WTC11 (cell line): ENCODE data around the gene NAP1L5. TPM values are rescaled to one million over a fixed set of nuclear protein-coding genes. Genes with fewer than 3 reads are reported as not detected.
A peak's percentile ranks its signal among the peaks of the same experiment; 100 is the strongest.

Experiments used
- ATAC-seq: fragments of 200-7000 bp; cut with Tn5 transposase; 2 replicates; pipeline ENCODE4 v1.10.0; 2021; ENCODE audit warnings: mild to moderate bottlenecking, moderate library complexity
- CTCF ChIA-PET: fragments of 300-600 bp; sonication (Branson Sonifier 250); formaldehyde crosslinking; loops from one replicate; lab custom pipeline; 2021; ENCODE audit warnings: antibody characterized with exemption; lab: Charles Lee
- POLR2A ChIA-PET: fragments of 350-600 bp; sonication (Branson Sonifier 250); formaldehyde crosslinking; loops from one replicate; lab custom pipeline; 2021; ENCODE audit warnings: antibody characterized with exemption; lab: Charles Lee
- DNase-seq: peaks from one replicate; pipeline ENCODE4 v3.0.0; 2021; ENCODE audit warnings: low spot score
- H3K27ac Mint-ChIP-seq: 2 replicates; pipeline ENCODE4 v1.8.0; 2021; ENCODE audit warnings: mixed read lengths
- H3K27me3 Mint-ChIP-seq: 2 replicates; pipeline ENCODE4 v1.8.0; 2021; ENCODE audit warnings: low read depth, mild to moderate bottlenecking, moderate library complexity, mixed read lengths
- H3K36me3 Mint-ChIP-seq: 2 replicates; pipeline ENCODE4 v1.8.0; 2021; ENCODE audit warnings: mixed read lengths
- H3K4me1 Mint-ChIP-seq: 2 replicates; pipeline ENCODE4 v1.8.0; 2022; ENCODE audit warnings: mixed read lengths
- H3K4me3 Mint-ChIP-seq: 2 replicates; pipeline ENCODE4 v1.8.0; 2021; ENCODE audit warnings: mild to moderate bottlenecking, moderate library complexity, mixed read lengths
- H3K9me3 Mint-ChIP-seq: 2 replicates; pipeline ENCODE4 v1.8.0; 2021; ENCODE audit warnings: mixed read lengths
- ATF3 ChIP-seq: sonication (generic); formaldehyde crosslinking; conservative IDR thresholded peaks from 2 replicates; pipeline ENCODE4 v1.8.1; 2022; ENCODE audit warnings: mild to moderate bottlenecking, missing genetic modification reagents
- CBFB ChIP-seq: sonication (generic); formaldehyde crosslinking; IDR thresholded peaks from 2 replicates; pipeline ENCODE4 v1.8.1; 2022; ENCODE audit warnings: mild to moderate bottlenecking, low read depth, missing genetic modification reagents
- CDX4 ChIP-seq: fragments of 250-450 bp; sonication (Bioruptor Pico); IDR thresholded peaks from 2 replicates; pipeline ENCODE4 v1.9.0; 2021; ENCODE audit warnings: moderate library complexity, mild to moderate bottlenecking, inconsistent platforms, borderline replicate concordance
- CTCF ChIP-seq: fragments of 200-600 bp; IDR thresholded peaks from 2 replicates; pipeline ENCODE4 v1.8.0; 2022; ENCODE audit warnings: antibody characterized with exemption
- E2F5 ChIP-seq: sonication (generic); formaldehyde crosslinking; IDR thresholded peaks from 2 replicates; pipeline ENCODE4 v1.8.1; 2022; ENCODE audit warnings: mild to moderate bottlenecking, moderate library complexity, missing genetic modification reagents
- ELF4 ChIP-seq: sonication (generic); formaldehyde crosslinking; IDR thresholded peaks from 2 replicates; pipeline ENCODE4 v1.8.1; 2022; ENCODE audit warnings: low read depth, mild to moderate bottlenecking, moderate library complexity, missing genetic modification reagents
- EMX1 ChIP-seq: fragments of 250-450 bp; sonication (Bioruptor Pico); IDR thresholded peaks from 2 replicates; pipeline ENCODE4 v1.8.0; 2021; ENCODE audit warnings: mild to moderate bottlenecking
- FOXP4 ChIP-seq: sonication (generic); formaldehyde crosslinking; IDR thresholded peaks from 2 replicates; pipeline ENCODE4 v1.8.0; 2022; ENCODE audit warnings: mild to moderate bottlenecking, missing genetic modification reagents
- GABPB1 ChIP-seq: sonication (generic); formaldehyde crosslinking; IDR thresholded peaks from 2 replicates; pipeline ENCODE4 v1.8.1; 2023; ENCODE audit warnings: mild to moderate bottlenecking, missing genetic modification reagents
- GTF2I ChIP-seq: fragments of 250-450 bp; sonication (Bioruptor Pico); conservative IDR thresholded peaks from 2 replicates; pipeline ENCODE4 v1.4.0; 2021; ENCODE audit warnings: mild to moderate bottlenecking
- HMGA2 ChIP-seq: fragments of 250-450 bp; sonication (Bioruptor Pico); IDR thresholded peaks from 2 replicates; pipeline ENCODE4 v1.4.0; 2021; ENCODE audit warnings: mild to moderate bottlenecking, moderate library complexity
- IRF2 ChIP-seq: sonication (generic); formaldehyde crosslinking; IDR thresholded peaks from 2 replicates; pipeline ENCODE4 v1.8.0; 2022; ENCODE audit warnings: low read depth, missing genetic modification reagents, borderline replicate concordance
- NFE2L1 ChIP-seq: sonication (generic); formaldehyde crosslinking; IDR thresholded peaks from 2 replicates; pipeline ENCODE4 v1.8.1; 2023; ENCODE audit warnings: missing genetic modification reagents
- NFYB ChIP-seq: sonication (generic); formaldehyde crosslinking; conservative IDR thresholded peaks from 2 replicates; pipeline ENCODE4 v1.8.0; 2022; ENCODE audit warnings: low read depth, missing genetic modification reagents
- NR2C2 ChIP-seq: sonication (generic); formaldehyde crosslinking; IDR thresholded peaks from 2 replicates; pipeline ENCODE4 v1.8.0; 2022; ENCODE audit warnings: mild to moderate bottlenecking, missing genetic modification reagents
- NR3C1 ChIP-seq: sonication (generic); formaldehyde crosslinking; conservative IDR thresholded peaks from 2 replicates; pipeline ENCODE4 v1.8.1; 2023; ENCODE audit warnings: low read depth, mild to moderate bottlenecking, missing genetic modification reagents
- RORB ChIP-seq: fragments of 250-450 bp; sonication (Bioruptor Pico); IDR thresholded peaks from 2 replicates; pipeline ENCODE4 v1.9.0; 2021; ENCODE audit warnings: mild to moderate bottlenecking
- SMAD4 ChIP-seq: sonication (generic); formaldehyde crosslinking; IDR thresholded peaks from 2 replicates; pipeline ENCODE4 v1.8.0; 2022; ENCODE audit warnings: mild to moderate bottlenecking, missing genetic modification reagents
- TCF7 ChIP-seq: sonication (generic); formaldehyde crosslinking; IDR thresholded peaks from 2 replicates; pipeline ENCODE4 v1.8.0; 2022; ENCODE audit warnings: mild to moderate bottlenecking, low read depth, missing genetic modification reagents, moderate library complexity
- TEAD4 ChIP-seq: sonication (generic); formaldehyde crosslinking; IDR thresholded peaks from 2 replicates; pipeline ENCODE4 v1.8.0; 2022; ENCODE audit warnings: mild to moderate bottlenecking, missing genetic modification reagents
- USF1 ChIP-seq: sonication (generic); formaldehyde crosslinking; IDR thresholded peaks from 2 replicates; pipeline ENCODE4 v1.8.0; 2022; ENCODE audit warnings: mild to moderate bottlenecking, missing genetic modification reagents
- ZBTB21 ChIP-seq: sonication (generic); formaldehyde crosslinking; IDR thresholded peaks from 2 replicates; pipeline ENCODE4 v1.8.1; 2023; ENCODE audit warnings: mild to moderate bottlenecking, missing genetic modification reagents, borderline replicate concordance
- ZNF121 ChIP-seq: sonication (generic); formaldehyde crosslinking; IDR thresholded peaks from 2 replicates; pipeline ENCODE4 v1.8.0; 2023; ENCODE audit warnings: missing genetic modification reagents
- ZNF138 ChIP-seq: sonication (generic); formaldehyde crosslinking; conservative IDR thresholded peaks from 2 replicates; pipeline ENCODE4 v1.8.1; 2022; ENCODE audit warnings: mild to moderate bottlenecking, moderate library complexity, missing genetic modification reagents
- ZNF232 ChIP-seq: sonication (generic); formaldehyde crosslinking; IDR thresholded peaks from 2 replicates; pipeline ENCODE4 v1.8.0; 2022; ENCODE audit warnings: mild to moderate bottlenecking, missing genetic modification reagents
- ZNF281 ChIP-seq: sonication (generic); formaldehyde crosslinking; IDR thresholded peaks from 2 replicates; pipeline ENCODE4 v1.8.0; 2023; ENCODE audit warnings: mild to moderate bottlenecking, missing genetic modification reagents
- ZNF317 ChIP-seq: sonication (generic); formaldehyde crosslinking; IDR thresholded peaks from 2 replicates; pipeline ENCODE4 v1.8.1; 2023; ENCODE audit warnings: low read depth, mild to moderate bottlenecking, moderate library complexity, missing genetic modification reagents, borderline replicate concordance
- ZNF671 ChIP-seq: fragments of 250-450 bp; sonication (Bioruptor Pico); IDR thresholded peaks from 2 replicates; pipeline ENCODE4 v1.8.0; 2021; ENCODE audit warnings: mild to moderate bottlenecking
- total RNA-seq: library from RNA; stranded (reverse); gene quantifications from 3 replicates; pipeline ENCODE4 v1.2.3, GENCODE V29; 2021

The NAP1L5 gene
- total RNA-seq, 1 experiment from 2014 or later, result 3.3 TPM

- DNase-seq, result peak; percentile 20
- H3K9me3 Mint-ChIP-seq, result no peaks in the 10 kb centered on the region
- no peaks in the 10 kb centered on the region for H3K27me3 Mint-ChIP-seq
- ATAC-seq, result peak; percentile 21
- peaks cover 14% of the 10 kb centered on the region; the same call in 1 of the 2 replicates for H3K36me3 Mint-ChIP-seq
- ChIA-PET CTCF (no interaction called here), POLR2A (interaction anchor here (0.6 kb wide), 1 partner anchor 376 kb away, joined by 3 read pairs; no protein-coding TSS in a partner anchor)
- H3K27ac Mint-ChIP-seq, result peak overlapping the region; percentile 43
- H3K4me1 Mint-ChIP-seq, result peaks cover 32% of the 10 kb centered on the region
- H3K4me3 Mint-ChIP-seq, result no peak overlapping the region
- no peak for TF ChIP-seq TEAD4 (CRISPR knock-in tag)
- TF ChIP-seq SMAD4, result no peak
- TF ChIP-seq ZNF121 (CRISPR knock-in tag), result no peak
- no peak for TF ChIP-seq IRF2
- no peak for TF ChIP-seq NR2C2
- TF ChIP-seq ZNF671 (CRISPR knock-in tag), result no peak
- no peak for TF ChIP-seq CTCF
- TF ChIP-seq FOXP4 (CRISPR knock-in tag), result no peak
- no peak for TF ChIP-seq NFYB (CRISPR knock-in tag)
- no peak for TF ChIP-seq GABPB1 (CRISPR knock-in tag)
- TF ChIP-seq USF1, result no peak
- TF ChIP-seq E2F5, result no peak
- no peak for TF ChIP-seq RORB (CRISPR knock-in tag)
- TF ChIP-seq CBFB (CRISPR knock-in tag), result no peak
- TF ChIP-seq ATF3 (CRISPR knock-in tag), result no peak
- TF ChIP-seq EMX1 (CRISPR knock-in tag), result no peak
- TF ChIP-seq ZNF232 (CRISPR knock-in tag), result no peak
- no peak for TF ChIP-seq HMGA2 (CRISPR knock-in tag)
These were observed 39.8 kb upstream of the NAP1L5 start for GRCh38 chr4:88737307-88737941.

- Mint-ChIP-seq H3K4me3 (no peak overlapping the region), H3K36me3 (peaks cover 18% of the 10 kb centered on the region; the same call in 1 of the 2 replicates), H3K27me3 (no peaks in the 10 kb centered on the region), H3K27ac (no peak overlapping the region), H3K9me3 (no peaks in the 10 kb centered on the region), H3K4me1 (peaks cover 32% of the 10 kb centered on the region)
- CTCF ChIA-PET, result interaction anchor here (1.1 kb wide), 1 partner anchor 162 kb away, joined by 3 read pairs; no protein-coding TSS in a partner anchor
- no peak for DNase-seq
- POLR2A ChIA-PET, result no interaction called here
- no peak for ATAC-seq
- TF ChIP-seq ZBTB21, result no peak
- TF ChIP-seq TCF7 (CRISPR knock-in tag), result no peak
- no peak for TF ChIP-seq ZNF138
- no peak for TF ChIP-seq ELF4
- no peak for TF ChIP-seq ZNF317 (CRISPR knock-in tag)
- TF ChIP-seq ZNF281 (CRISPR knock-in tag), result no peak
- no peak for TF ChIP-seq CDX4 (CRISPR knock-in tag)
- TF ChIP-seq ATF3 (CRISPR knock-in tag), result no peak
- no peak for TF ChIP-seq NR3C1 (CRISPR knock-in tag)
- TF ChIP-seq NFE2L1 (CRISPR knock-in tag), result no peak
- TF ChIP-seq GTF2I (CRISPR knock-in tag), result no peak
These were observed 38.6 kb upstream of the NAP1L5 start for GRCh38 chr4:88736264-88736663.
